Loucy (cell line): ENCODE data around the gene STAP1.
"Not testable (repeated sequence)": the region's sequence is repeated elsewhere in the genome, so short reads cannot be mapped to it uniquely, and the experiment has no call there.

Source experiments
- H2AFZ ChIP-seq: fragments of 200-600 bp; sonication (generic); 2 replicates; pipeline ENCODE4 v1.6.0; 2016; ENCODE audit warnings: antibody characterized with exemption, mild to moderate bottlenecking, low read length, moderate library complexity
- H3F3A ChIP-seq: fragments of 200-600 bp; 2 replicates; pipeline ENCODE4 v1.6.0; 2016; ENCODE audit warnings: antibody characterized with exemption, low read depth, mild to moderate bottlenecking
- H3K27me3 ChIP-seq: fragments of 200-600 bp; sonication (generic); 2 replicates; pipeline ENCODE4 v1.6.1; 2014; ENCODE audit warnings: low read length, mild to moderate bottlenecking; ENCODE audit not compliant: insufficient read depth, poor library complexity, severe bottlenecking
- H3K36me3 ChIP-seq: fragments of 200-600 bp; sonication (generic); 2 replicates; pipeline ENCODE4 v1.6.1; 2016; ENCODE audit warnings: low read length; ENCODE audit not compliant: insufficient read depth
- H3K4me1 ChIP-seq: fragments of 200-600 bp; sonication (generic); 2 replicates; pipeline ENCODE4 v1.5.1; 2014; ENCODE audit warnings: low read length, mild to moderate bottlenecking; ENCODE audit not compliant: insufficient read depth, poor library complexity, severe bottlenecking
- H3K4me2 ChIP-seq: fragments of 200-600 bp; sonication (generic); 2 replicates; pipeline ENCODE4 v1.6.0; 2014; ENCODE audit warnings: antibody characterized with exemption, low read length, low read depth, mild to moderate bottlenecking; ENCODE audit not compliant: poor library complexity, severe bottlenecking
- H3K4me3 ChIP-seq: fragments of 200-600 bp; sonication (generic); 2 replicates; pipeline ENCODE4 v1.5.1; 2014; ENCODE audit warnings: low read length, mild to moderate bottlenecking, mixed read lengths; ENCODE audit not compliant: poor library complexity, severe bottlenecking
- H3K79me2 ChIP-seq: fragments of 200-600 bp; sonication (generic); 2 replicates; pipeline ENCODE4 v1.6.1; 2014; ENCODE audit warnings: low read length; ENCODE audit not compliant: insufficient read depth
- H3K9ac ChIP-seq: fragments of 200-600 bp; sonication (generic); 2 replicates; pipeline ENCODE4 v1.6.0; 2014; ENCODE audit warnings: mild to moderate bottlenecking, low read depth, low read length, moderate library complexity; ENCODE audit not compliant: poor library complexity, severe bottlenecking
- H3K9me2 ChIP-seq: fragments of 200-600 bp; sonication (generic); replicated peaks from 2 replicates; pipeline ENCODE4 v1.6.1; 2016; ENCODE audit warnings: low read depth, low read length, mixed read lengths
- H3K9me3 ChIP-seq: fragments of 200-600 bp; sonication (generic); 2 replicates; pipeline ENCODE4 v1.6.1; 2014; ENCODE audit warnings: mild to moderate bottlenecking, antibody characterized with exemption, low read length, low read depth; ENCODE audit not compliant: insufficient read depth
- H4K20me1 ChIP-seq: fragments of 200-600 bp; sonication (generic); 2 replicates; pipeline ENCODE4 v1.6.0; 2014; ENCODE audit warnings: antibody characterized with exemption, low read length, mild to moderate bottlenecking; ENCODE audit not compliant: insufficient read depth, poor library complexity, severe bottlenecking
- CTCF ChIP-seq: fragments of 200-600 bp; sonication (generic); conservative IDR thresholded peaks from 2 replicates; pipeline ENCODE4 v1.5.1; 2014; ENCODE audit warnings: mild to moderate bottlenecking, antibody characterized with exemption, low read length
- EZH2phosphoT487 ChIP-seq: fragments of 200-600 bp; IDR thresholded peaks from 2 replicates; pipeline ENCODE4 v1.6.1; 2018; ENCODE audit warnings: antibody characterized with exemption, mild to moderate bottlenecking, moderate library complexity, borderline replicate concordance

Gene STAP1

GRCh38 chr4:67635331-67635730, 76.8 kb downstream of the STAP1 start:
- Histone ChIP-seq H3K36me3 (peaks cover 68% of the 10 kb centered on the region), H3K27me3 (no peaks in the 10 kb centered on the region), H3K4me2 (no peak overlapping the region)

GRCh38 chr4:67636978-67637377, 78.5 kb downstream of the STAP1 start:
- H3K36me3 ChIP-seq, result peaks cover 52% of the 10 kb centered on the region
- not testable (repeated sequence) for H3K4me1 ChIP-seq, H3K9ac ChIP-seq, H3K9me3 ChIP-seq, H4K20me1 ChIP-seq, H3F3A ChIP-seq, H3K4me2 ChIP-seq, H3K9me2 ChIP-seq, H3K79me2 ChIP-seq, H3K27me3 ChIP-seq, H2AFZ ChIP-seq, H3K4me3 ChIP-seq

More at GRCh38 chr4:67635331-67635730, 76.8 kb downstream of the STAP1 start:
- Histone ChIP-seq H3K79me2 (no peaks in the 10 kb centered on the region), H3F3A (no peaks in the 10 kb centered on the region), H3K4me3 (no peak overlapping the region), H3K9ac (no peak overlapping the region), H4K20me1 (no peaks in the 10 kb centered on the region), H3K9me2 (no peaks in the 10 kb centered on the region), H2AFZ (no peak overlapping the region), H3K4me1 (no peaks in the 10 kb centered on the region), H3K9me3 (no peaks in the 10 kb centered on the region)
- TF ChIP-seq CTCF (no peak), EZH2phosphoT487 (no peak)

- H3K36me3 ChIP-seq, result peaks cover 41% of the 10 kb centered on the region
- no peak for TF ChIP-seq CTCF
- TF ChIP-seq EZH2phosphoT487, result no peak
- no peak overlapping the region for H2AFZ ChIP-seq
- H3K9ac ChIP-seq, result no peak overlapping the region
- H3F3A ChIP-seq, result no peaks in the 10 kb centered on the region
- H3K4me3 ChIP-seq, result no peak overlapping the region
- H4K20me1 ChIP-seq, result no peaks in the 10 kb centered on the region
- H3K79me2 ChIP-seq, result no peaks in the 10 kb centered on the region
- no peak overlapping the region for H3K4me2 ChIP-seq
- no peaks in the 10 kb centered on the region for H3K9me3 ChIP-seq
- no peaks in the 10 kb centered on the region for H3K9me2 ChIP-seq
- no peaks in the 10 kb centered on the region for H3K4me1 ChIP-seq
- H3K27me3 ChIP-seq, result no peaks in the 10 kb centered on the region
Observed at GRCh38 chr4:67638136-67638535, 79.6 kb downstream of the STAP1 start.

GRCh38 chr4:67651536-67651935, 93.0 kb downstream of the STAP1 start:
- no peaks in the 10 kb centered on the region for H3F3A ChIP-seq
- H2AFZ ChIP-seq, result no peak overlapping the region
- no peaks in the 10 kb centered on the region for H3K27me3 ChIP-seq
- no peak overlapping the region for H3K9ac ChIP-seq
- H3K79me2 ChIP-seq, result no peaks in the 10 kb centered on the region
- H3K9me3 ChIP-seq, result no peaks in the 10 kb centered on the region
- no peaks in the 10 kb centered on the region for H3K9me2 ChIP-seq
- H3K36me3 ChIP-seq, result peaks cover 21% of the 10 kb centered on the region; the same call in 1 of the 2 replicates
- TF ChIP-seq CTCF (no peak), EZH2phosphoT487 (no peak)
- H3K4me3 ChIP-seq, result no peak overlapping the region
- H3K4me2 ChIP-seq, result no peak overlapping the region
- H3K4me1 ChIP-seq, result peaks cover 11% of the 10 kb centered on the region
- H4K20me1 ChIP-seq, result no peaks in the 10 kb centered on the region
